IPS DF 6.9 (cell line): Measurements from ENCODE around the gene FBLN5.
"Not testable (repeated sequence)": the region's sequence is repeated elsewhere in the genome, so short reads cannot be mapped to it uniquely, and the experiment has no call there.

Experiments used
- DNase-seq: peaks from one replicate; pipeline ENCODE4 v3.0.0-alpha.2; 2013; ENCODE audit warnings: low read depth, low spot score
- H3K27ac ChIP-seq: one replicate; pipeline ENCODE4 v1.5.1; 2013; ENCODE audit warnings: low read length, control low read depth
- H3K27me3 ChIP-seq: 2 replicates; pipeline ENCODE4 v1.6.1; 2013; ENCODE audit warnings: mild to moderate bottlenecking, low read length; ENCODE audit not compliant: control insufficient read depth, insufficient read depth
- H3K36me3 ChIP-seq: 2 replicates; pipeline ENCODE4 v1.6.1; 2013; ENCODE audit warnings: low read length; ENCODE audit not compliant: control insufficient read depth, insufficient read depth
- H3K4me1 ChIP-seq: 2 replicates; pipeline ENCODE4 v1.6.1; 2013; ENCODE audit warnings: low read length; ENCODE audit not compliant: control insufficient read depth, insufficient read depth
- H3K4me3 ChIP-seq: 2 replicates; pipeline ENCODE4 v1.5.1; 2013; ENCODE audit warnings: mild to moderate bottlenecking, low read length
- H3K9me3 ChIP-seq: 2 replicates; pipeline ENCODE4 v1.6.1; 2013; ENCODE audit warnings: low read length, inconsistent platforms; ENCODE audit not compliant: control insufficient read depth, insufficient read depth
- WGBS: extraction: QIAGEN DNeasy Blood & Tissue Kit; methylation state at CpG from one replicate; pipeline ENCODE4 v1.1.7; 2013; ENCODE audit warnings: mixed read lengths, missing lambda C conversion rate; ENCODE audit not compliant: insufficient read length, insufficient coverage; 5-methylcytosine and 5-hydroxymethylcytosine counted together

FBLN5 gene

DNA sequence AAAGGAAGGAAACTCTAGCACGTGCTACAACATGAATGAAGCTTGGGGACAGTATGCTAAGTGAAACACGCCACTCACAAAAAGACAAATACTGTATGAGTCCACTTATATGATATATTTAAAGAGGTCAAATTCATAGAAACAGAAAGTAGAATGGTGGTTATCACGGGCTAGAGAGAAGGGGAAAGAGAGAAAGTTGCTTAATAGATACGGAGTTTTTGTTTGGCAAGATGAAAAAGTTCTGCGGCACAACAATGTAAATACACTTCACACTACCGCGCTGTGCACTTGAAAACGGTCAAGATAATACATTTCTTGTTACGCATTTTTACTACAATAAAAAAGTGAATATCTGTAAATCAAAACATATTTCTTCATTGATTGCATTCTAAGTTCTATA lies 37.3 kb downstream of the FBLN5 start:
- no peaks in the 10 kb centered on the region for H3K27me3 ChIP-seq
- H3K4me3 ChIP-seq: no peak overlapping the region
- H3K36me3 ChIP-seq: no peaks in the 10 kb centered on the region
- no CpG with 5 or more reads among the region's 9 CpGs for WGBS
- no peaks in the 10 kb centered on the region for H3K9me3 ChIP-seq
- no peak overlapping the region for H3K27ac ChIP-seq
- no peak for DNase-seq
- H3K4me1 ChIP-seq: no peaks in the 10 kb centered on the region

DNA sequence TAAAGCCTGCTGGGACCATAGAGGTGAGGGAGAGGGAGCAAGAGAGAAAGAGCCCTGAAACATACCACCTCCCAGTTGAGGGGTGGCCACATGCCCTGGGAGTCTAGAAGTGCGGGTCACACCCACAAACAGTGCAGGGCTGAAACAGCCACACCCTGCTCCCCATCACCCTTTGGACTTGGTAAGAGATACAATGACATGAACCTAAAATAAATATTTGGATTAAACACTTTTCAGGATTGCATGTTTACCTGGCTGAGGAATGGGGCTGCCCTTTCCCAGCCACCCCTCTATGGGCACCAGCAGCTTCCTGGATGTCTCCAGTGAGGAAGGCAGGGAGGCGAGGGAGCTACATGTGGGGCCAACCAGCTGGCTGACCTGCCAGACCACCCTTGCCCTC lies 41.1 kb downstream of the FBLN5 start:
- no peaks in the 10 kb centered on the region for H3K36me3 ChIP-seq
- no peak overlapping the region for H3K27ac ChIP-seq
- no peaks in the 10 kb centered on the region for H3K4me1 ChIP-seq
- no peak for DNase-seq
- H3K4me3 ChIP-seq: no peak overlapping the region
- no peaks in the 10 kb centered on the region for H3K27me3 ChIP-seq
- WGBS: no CpG with 5 or more reads among the region's 2 CpGs
- no peaks in the 10 kb centered on the region for H3K9me3 ChIP-seq

DNA sequence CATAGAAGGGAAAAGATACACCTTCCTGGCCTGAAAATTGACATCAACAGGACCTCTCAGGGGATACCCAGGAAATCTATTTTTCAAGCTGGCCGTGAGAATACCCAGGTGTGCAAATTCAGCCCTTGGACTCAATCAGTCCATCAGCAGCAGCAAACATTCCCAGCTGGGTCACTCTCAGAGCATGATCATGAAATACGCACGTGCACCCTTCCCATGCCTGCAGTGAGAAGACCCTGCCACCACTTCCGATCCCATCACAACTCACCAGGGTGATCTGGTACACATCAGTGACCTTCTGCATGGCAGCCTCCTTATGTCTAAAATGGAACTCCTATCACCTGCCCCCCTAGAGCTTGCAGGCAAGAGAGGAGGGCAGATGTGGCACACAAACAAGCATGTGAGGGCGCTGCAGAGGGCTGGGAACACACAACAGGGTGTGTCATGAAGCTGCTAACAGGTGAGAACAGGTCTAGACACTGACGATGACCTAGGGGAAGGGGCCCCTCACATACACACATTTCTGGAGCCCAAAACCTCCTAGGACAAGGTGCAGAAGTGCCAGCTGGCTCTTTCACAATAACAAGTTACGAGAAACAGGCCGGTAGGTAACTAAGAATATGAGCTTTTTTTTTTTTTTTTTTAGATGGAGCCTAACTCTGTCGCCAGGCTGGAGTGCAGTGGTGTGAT lies 42.4 kb downstream of the FBLN5 start:
- WGBS: no CpG with 5 or more reads among the region's 9 CpGs

DNA sequence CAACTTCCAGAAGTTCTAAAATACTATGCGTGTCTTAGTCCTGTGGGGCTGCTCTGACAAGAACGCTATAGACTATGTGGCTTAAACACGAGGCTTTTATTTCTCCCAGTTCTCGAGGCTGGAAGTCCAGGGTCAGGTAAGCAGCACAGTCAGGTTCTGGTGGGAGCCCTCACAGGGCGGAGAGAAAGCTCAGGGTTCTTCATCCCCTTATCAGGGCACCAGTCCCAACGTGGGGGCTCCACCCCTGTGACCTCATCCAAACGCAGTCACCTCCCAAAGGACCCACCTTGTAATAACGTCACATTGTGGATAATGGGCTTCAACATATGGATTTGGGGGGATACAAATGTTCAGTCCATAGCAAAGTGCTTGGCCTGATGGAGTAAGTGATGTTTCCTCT lies 43.0 kb downstream of the FBLN5 start:
- DNase-seq: no peak
- Histone ChIP-seq H3K9me3 (no peaks in the 10 kb centered on the region), H3K4me1 (no peaks in the 10 kb centered on the region), H3K36me3 (no peaks in the 10 kb centered on the region), H3K4me3 (no peak overlapping the region), H3K27me3 (no peaks in the 10 kb centered on the region), H3K27ac (no peak overlapping the region)
- WGBS: no CpG with 5 or more reads among the region's 8 CpGs

More for the DNA sequence above, 42.4 kb downstream of the FBLN5 start:
- Histone ChIP-seq H3K4me3 (no peak overlapping the region), H3K4me1 (no peaks in the 10 kb centered on the region), H3K9me3 (no peaks in the 10 kb centered on the region), H3K27ac (no peak overlapping the region), H3K36me3 (no peaks in the 10 kb centered on the region), H3K27me3 (no peaks in the 10 kb centered on the region)
- DNase-seq: no peak

DNA sequence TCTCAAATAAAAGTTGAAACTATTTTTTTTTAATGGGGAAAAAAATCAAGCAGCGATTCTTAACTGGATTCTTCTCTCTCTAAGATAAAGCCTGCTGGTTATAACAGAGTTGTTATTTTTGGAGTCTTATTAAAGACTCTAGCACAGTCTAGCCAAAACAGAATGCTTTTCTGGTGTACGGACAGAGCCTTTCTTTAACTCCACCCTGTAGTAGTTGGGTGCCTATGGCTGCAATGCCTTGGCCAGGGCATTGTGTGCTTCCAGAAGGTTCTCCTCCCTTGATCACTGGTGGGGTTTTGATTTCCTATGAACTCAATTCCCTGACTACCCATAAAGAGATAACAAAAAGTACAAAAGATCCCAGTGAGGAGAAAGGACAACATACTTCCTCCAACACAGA lies 44.4 kb downstream of the FBLN5 start:
- Histone ChIP-seq H3K36me3 (no peaks in the 10 kb centered on the region), H3K9me3 (no peaks in the 10 kb centered on the region), H3K4me1 (no peaks in the 10 kb centered on the region), H3K27ac (no peak overlapping the region), H3K27me3 (no peaks in the 10 kb centered on the region), H3K4me3 (no peak overlapping the region)
- no CpG with 5 or more reads among the region's 2 CpGs for WGBS
- no peak for DNase-seq

DNA sequence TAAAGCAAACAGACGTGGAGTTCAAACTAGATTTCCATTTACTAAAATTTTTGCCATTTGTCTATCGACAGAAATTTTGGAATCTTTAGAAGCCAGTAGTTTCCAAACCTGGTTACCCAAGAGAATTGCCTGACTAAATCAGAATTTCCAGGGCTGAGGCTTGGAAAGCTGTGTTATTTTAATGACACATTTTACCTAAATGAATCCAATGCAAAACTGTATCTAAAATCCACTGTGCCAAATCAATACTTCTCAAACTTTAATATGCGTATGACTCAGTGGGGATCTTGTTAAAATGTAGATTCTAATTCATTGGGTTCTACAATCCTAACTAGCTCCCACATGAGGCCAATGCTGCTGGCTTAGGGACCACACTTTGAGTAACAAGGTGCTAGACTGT lies 45.2 kb downstream of the FBLN5 start:
- Histone ChIP-seq H3K27ac (no peak overlapping the region), H3K9me3 (no peaks in the 10 kb centered on the region), H3K4me3 (no peak overlapping the region), H3K4me1 (no peaks in the 10 kb centered on the region), H3K27me3 (no peaks in the 10 kb centered on the region), H3K36me3 (no peaks in the 10 kb centered on the region)
- no CpG with 5 or more reads among the region's 3 CpGs for WGBS
- no peak for DNase-seq

DNA sequence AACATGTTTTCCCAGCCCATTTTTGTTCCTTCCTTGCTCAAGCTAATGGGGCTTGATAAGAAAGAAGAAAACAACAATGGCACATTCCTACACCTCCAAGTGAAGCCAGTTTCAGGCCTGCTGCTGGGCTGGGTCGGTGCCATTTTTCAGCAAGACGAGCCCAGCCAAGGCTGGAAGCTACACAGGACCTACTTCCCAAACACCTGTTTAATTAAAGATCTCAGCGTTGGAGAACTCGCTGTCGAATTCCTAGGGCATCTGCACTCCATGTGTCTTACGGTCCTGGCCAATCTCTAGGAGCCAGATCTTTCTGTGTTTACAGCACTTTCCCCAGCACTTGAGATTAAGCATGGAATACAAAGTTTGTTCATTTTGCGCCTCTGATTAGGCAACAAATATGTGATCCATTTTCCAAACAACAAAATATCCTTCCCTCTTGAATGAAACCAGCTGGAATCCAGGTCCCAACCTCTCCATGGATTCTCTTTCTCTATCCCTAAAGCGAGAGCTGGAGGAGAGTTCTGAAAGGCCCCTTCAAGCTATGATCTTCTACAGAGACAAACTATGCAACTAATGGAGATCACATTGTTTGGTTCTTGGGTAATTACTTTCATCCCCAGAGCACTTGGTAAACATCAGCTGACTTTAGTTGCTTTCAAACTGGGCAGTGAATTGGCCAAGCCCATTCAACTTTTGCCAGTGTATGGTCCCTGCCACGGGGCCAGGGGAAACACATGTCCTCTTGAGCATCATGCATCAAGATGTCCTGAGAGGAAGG lies 45.9 kb downstream of the FBLN5 start:
- WGBS: no CpG with 5 or more reads among the region's 9 CpGs
- Histone ChIP-seq H3K27ac (no peak overlapping the region), H3K4me1 (no peaks in the 10 kb centered on the region), H3K27me3 (no peaks in the 10 kb centered on the region), H3K36me3 (no peaks in the 10 kb centered on the region), H3K9me3 (no peaks in the 10 kb centered on the region), H3K4me3 (no peak overlapping the region)
- DNase-seq: no peak

DNA sequence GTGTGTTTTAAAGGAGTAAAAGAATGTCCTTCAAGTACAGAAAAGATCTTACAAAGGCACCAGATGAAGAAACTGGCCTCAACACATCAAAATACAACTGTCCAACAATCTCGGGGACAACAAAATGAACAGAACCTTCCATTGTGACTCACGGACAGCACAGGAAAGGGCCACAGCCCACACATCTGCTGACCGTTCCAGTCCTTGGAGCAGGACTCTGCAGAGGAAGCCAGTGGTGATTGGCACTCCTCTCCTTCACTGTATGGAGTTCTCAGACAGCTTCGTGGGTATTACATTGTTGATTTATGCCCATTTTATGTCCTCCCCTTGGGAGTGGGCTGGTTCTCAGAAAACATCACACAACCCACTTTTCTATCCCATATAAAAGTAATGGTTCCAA lies 47.7 kb downstream of the FBLN5 start:
- Histone ChIP-seq H3K4me3 (no peak overlapping the region), H3K27me3 (no peaks in the 10 kb centered on the region), H3K27ac (no peak overlapping the region), H3K4me1 (no peaks in the 10 kb centered on the region), H3K9me3 (no peaks in the 10 kb centered on the region), H3K36me3 (no peaks in the 10 kb centered on the region)
- WGBS: no CpG with 5 or more reads among the region's 4 CpGs
- DNase-seq: no peak

DNA sequence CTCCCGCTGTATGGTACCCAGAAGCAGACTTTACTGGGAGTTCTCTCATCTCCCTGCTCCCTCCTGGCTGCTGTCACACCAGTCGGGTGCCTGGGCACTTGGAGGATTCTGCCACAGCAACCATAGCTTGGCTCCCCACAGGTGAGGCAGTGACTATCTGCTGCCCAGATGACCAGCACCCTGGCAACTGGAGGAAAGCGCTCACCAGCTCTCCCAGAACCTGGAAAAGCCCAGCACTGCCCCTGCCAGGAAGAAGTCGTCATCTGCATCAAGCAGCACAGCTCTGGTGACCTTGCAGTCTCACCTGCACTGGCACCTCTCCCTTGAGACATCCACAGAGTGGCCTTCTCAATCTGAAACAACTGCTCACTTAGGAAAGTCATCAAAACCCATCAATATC lies 48.3 kb downstream of the FBLN5 start:
- H3K27me3 ChIP-seq: no peaks in the 10 kb centered on the region
- no peaks in the 10 kb centered on the region for H3K4me1 ChIP-seq
- no peaks in the 10 kb centered on the region for H3K36me3 ChIP-seq
- no peak overlapping the region for H3K4me3 ChIP-seq
- WGBS: no CpG with 5 or more reads among the region's 4 CpGs
- no peak for DNase-seq
- H3K9me3 ChIP-seq: no peaks in the 10 kb centered on the region
- no peak overlapping the region for H3K27ac ChIP-seq

DNA sequence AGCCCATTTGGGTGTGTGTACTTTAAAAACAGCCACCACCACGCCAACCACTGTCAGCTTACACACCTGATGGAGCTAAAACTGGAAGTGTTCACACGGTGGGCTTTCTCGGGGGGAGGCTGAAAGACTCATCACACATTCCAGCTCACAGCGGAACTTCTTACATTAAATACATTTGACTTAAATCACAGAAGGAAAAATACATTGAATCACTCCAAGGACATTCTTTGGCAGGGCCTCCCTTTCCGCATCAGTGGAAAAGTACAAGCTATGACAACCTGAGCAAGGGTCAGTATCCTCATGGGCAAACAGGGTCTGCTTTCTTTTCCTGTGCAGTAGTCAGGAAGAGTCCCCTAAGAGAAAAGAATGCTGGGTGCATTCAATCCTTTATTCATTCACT lies 49.1 kb downstream of the FBLN5 start:
- Histone ChIP-seq H3K4me1 (no peaks in the 10 kb centered on the region), H3K36me3 (no peaks in the 10 kb centered on the region), H3K27me3 (no peaks in the 10 kb centered on the region), H3K9me3 (no peaks in the 10 kb centered on the region), H3K4me3 (no peak overlapping the region), H3K27ac (no peak overlapping the region)
- WGBS: no CpG with 5 or more reads among the region's 5 CpGs
- DNase-seq: no peak

DNA sequence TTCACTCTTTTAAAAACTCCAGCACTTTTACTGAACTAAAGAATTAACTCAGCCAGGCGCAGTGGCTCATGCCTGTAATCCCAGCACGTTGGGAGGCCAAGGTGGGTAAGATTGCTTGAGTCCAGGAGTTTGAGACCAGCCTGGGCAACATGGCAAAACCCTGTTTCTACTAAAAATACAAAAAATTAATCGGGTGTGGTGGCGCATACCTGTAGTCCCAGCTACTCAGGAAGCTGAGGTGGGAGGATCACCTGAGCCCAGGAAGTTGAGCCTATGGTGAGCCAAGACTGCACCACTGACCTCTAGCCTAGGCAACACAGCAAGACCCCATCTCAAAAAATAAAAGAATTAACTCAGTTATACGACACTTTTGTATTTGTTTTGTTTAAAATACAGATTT lies 49.8 kb downstream of the FBLN5 start:
- H3K27me3 ChIP-seq, H3K4me3 ChIP-seq, H3K27ac ChIP-seq, DNase-seq, H3K9me3 ChIP-seq, H3K36me3 ChIP-seq, H3K4me1 ChIP-seq: not testable (repeated sequence)
- WGBS: no CpG with 5 or more reads among the region's 5 CpGs
